HUES48 (cell line): ENCODE results near the gene GRIK4.

ENCODE experiments used
- H3K27ac ChIP-seq: one replicate; pipeline ENCODE4 v1.7.0; 2013; ENCODE audit warnings: low read depth, low read length, inconsistent platforms
- H3K27me3 ChIP-seq: 2 replicates; pipeline ENCODE4 v1.6.1; 2013; ENCODE audit warnings: mild to moderate bottlenecking, low read length; ENCODE audit not compliant: control insufficient read depth, insufficient read depth
- H3K36me3 ChIP-seq: 2 replicates; pipeline ENCODE4 v1.6.1; 2013; ENCODE audit warnings: low read length; ENCODE audit not compliant: control insufficient read depth, insufficient read depth
- H3K4me1 ChIP-seq: 2 replicates; pipeline ENCODE4 v1.6.1; 2013; ENCODE audit warnings: mild to moderate bottlenecking, low read length; ENCODE audit not compliant: control insufficient read depth, insufficient read depth
- H3K4me3 ChIP-seq: 2 replicates; pipeline ENCODE4 v1.5.1; 2013; ENCODE audit warnings: mild to moderate bottlenecking, low read depth, low read length
- H3K9ac ChIP-seq: 2 replicates; pipeline ENCODE4 v1.6.1; 2013; ENCODE audit warnings: mild to moderate bottlenecking, low read depth, low read length, moderate library complexity
- H3K9me3 ChIP-seq: 2 replicates; pipeline ENCODE4 v1.6.1; 2013; ENCODE audit warnings: low read length; ENCODE audit not compliant: control insufficient read depth, insufficient read depth

Gene GRIK4

DNA sequence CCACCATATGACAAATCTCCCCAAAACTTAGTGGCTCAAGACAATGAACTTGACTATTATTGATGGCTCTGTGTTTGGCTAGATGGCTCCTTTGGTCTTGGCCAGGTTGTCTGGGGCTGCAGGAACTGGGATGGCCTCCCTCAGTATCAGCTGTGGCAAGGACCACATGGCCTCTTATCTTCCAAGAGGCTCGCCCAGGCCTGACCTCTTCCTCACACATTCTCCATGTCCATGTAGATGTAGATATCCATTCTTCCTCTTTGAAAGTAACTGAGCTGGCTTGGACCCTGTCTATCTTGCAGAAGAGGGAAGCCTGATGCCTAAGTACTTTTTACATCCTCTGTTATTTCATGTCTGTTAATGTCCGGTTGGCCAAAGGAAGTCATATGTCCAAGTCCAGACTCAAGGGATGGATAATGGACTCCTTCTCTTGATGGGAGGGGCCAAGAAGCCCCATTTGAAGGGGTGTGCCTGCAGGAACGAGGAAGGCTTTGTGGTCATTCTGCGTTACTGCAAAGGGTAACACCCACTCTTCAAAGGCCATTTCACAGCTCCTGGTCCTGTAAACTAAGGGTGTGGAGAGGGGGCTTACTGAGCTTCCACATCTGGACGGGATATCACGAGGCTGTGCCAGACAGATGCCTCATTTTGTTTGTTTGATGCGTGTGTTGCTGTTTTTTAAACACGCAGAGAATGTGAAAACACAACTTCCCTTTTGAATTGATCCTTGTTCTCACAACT is 87.1 kb downstream of the GRIK4 start:
- Histone ChIP-seq H3K9me3 (no peaks in the 10 kb centered on the region), H3K4me1 (peaks cover 17% of the 10 kb centered on the region; the same call in 1 of the 2 replicates), H3K27ac (no peak overlapping the region), H3K27me3 (no peaks in the 10 kb centered on the region), H3K4me3 (no peak overlapping the region), H3K36me3 (no peaks in the 10 kb centered on the region), H3K9ac (no peak overlapping the region)

DNA sequence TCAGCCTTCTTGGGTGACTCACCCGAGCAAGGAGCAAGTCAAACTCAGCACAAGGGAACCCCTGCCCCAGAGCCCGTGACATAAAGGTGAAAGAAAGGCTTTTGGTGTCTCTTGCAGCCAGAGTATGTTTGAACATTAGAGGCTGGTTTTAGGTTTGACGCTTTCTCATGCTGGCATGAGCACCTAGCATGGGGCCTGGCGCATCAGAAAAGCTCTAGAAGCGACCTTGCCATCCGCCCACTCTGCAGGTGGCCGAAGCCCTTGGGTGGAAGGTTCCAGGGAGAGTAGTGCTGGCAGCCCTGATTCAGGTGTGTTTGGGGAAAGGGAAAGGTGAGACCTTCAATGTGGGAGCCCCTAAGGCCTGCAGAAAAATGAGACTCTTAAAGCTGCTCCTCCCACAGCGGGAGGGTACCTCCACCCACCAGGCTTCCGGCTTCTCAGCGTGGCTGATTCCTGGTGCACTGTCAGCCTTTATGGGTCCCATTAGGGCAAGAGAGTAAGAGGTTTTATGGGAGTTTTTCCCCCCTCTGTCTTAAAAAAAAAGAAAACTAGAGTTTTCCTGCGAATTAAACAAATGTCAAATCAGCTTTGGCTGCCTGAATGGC is 88.4 kb downstream of the GRIK4 start:
- H3K4me3 ChIP-seq: no peak overlapping the region
- no peak overlapping the region for H3K9ac ChIP-seq
- no peaks in the 10 kb centered on the region for H3K36me3 ChIP-seq
- peak overlapping the region; percentile 17 for H3K27ac ChIP-seq
- no peaks in the 10 kb centered on the region for H3K9me3 ChIP-seq
- H3K4me1 ChIP-seq: peaks cover 17% of the 10 kb centered on the region; the same call in 1 of the 2 replicates
- H3K27me3 ChIP-seq: no peaks in the 10 kb centered on the region

DNA sequence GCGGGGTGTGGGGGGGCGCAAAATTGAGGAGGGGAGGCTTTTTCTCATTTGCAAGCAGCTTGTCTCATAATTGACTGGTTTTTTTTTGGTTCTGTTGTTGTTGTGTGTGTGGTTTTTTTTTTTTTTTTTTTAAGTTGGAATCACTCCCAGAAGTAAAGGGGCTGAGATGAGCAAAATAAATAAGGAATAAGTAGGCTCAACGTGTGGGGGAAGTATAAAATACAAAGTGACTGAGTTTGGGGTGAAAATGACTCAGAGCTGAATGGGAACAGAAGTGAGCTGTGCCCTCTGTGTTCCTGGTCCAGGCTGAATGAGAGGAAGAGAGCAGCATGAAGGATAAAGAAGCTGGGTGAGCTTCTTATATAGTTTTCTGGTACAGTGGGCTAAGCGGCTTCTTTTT is 90.0 kb downstream of the GRIK4 start:
- H3K9me3 ChIP-seq: no peaks in the 10 kb centered on the region
- no peaks in the 10 kb centered on the region for H3K27me3 ChIP-seq
- no peaks in the 10 kb centered on the region for H3K36me3 ChIP-seq
- no peak overlapping the region for H3K4me3 ChIP-seq
- H3K9ac ChIP-seq: no peak overlapping the region
- peaks cover 17% of the 10 kb centered on the region; the same call in 1 of the 2 replicates for H3K4me1 ChIP-seq
- H3K27ac ChIP-seq: no peak overlapping the region

DNA sequence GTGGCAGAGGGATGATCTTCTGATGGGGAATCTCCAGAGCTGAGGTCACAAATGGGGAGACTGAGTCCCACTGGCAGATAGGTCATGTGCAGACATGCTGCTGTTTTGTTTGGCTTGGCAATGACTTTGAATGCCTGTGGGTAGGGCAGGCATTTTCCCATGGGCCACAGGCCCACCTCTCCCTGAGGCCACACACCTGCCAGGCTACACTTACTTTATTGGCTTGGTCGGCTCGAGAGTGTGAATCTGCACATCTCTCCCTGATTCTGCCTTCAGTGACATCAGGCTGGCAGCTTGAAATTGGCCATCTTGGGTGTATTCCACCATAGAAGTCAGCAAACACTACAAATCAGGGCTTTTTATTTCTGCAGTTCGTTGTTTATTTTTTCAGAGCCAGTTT is 91.5 kb downstream of the GRIK4 start:
- H3K27ac ChIP-seq: no peak overlapping the region
- H3K9me3 ChIP-seq: no peaks in the 10 kb centered on the region
- no peaks in the 10 kb centered on the region for H3K36me3 ChIP-seq
- H3K9ac ChIP-seq: no peak overlapping the region
- no peaks in the 10 kb centered on the region for H3K27me3 ChIP-seq
- H3K4me1 ChIP-seq: peaks cover 21% of the 10 kb centered on the region; the same call in 1 of the 2 replicates
- H3K4me3 ChIP-seq: no peak overlapping the region

DNA sequence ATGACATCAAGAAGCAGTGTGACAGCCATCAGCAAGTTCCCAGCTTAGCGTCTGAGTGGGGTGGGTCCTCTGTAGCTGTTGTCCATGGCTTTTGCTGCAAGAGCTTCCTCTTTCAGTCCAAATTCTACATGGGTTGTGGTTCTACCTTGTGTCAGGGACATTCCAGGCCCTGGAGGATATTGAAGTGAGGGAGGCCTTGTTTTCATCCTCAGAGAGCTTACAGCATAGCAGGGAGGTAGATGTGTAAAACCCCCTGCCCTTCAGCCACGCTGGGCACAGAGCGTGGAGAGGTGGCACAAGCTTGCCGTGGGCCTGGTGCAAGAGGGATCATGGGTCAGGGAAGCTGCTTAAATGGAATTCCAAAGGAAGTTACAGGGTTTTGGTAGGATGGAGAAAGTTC is 93.9 kb downstream of the GRIK4 start:
- Histone ChIP-seq H3K9me3 (no peaks in the 10 kb centered on the region), H3K4me1 (peaks cover 15% of the 10 kb centered on the region; the same call in 1 of the 2 replicates), H3K36me3 (no peaks in the 10 kb centered on the region), H3K9ac (no peak overlapping the region), H3K27me3 (no peaks in the 10 kb centered on the region), H3K27ac (no peak overlapping the region), H3K4me3 (no peak overlapping the region)

DNA sequence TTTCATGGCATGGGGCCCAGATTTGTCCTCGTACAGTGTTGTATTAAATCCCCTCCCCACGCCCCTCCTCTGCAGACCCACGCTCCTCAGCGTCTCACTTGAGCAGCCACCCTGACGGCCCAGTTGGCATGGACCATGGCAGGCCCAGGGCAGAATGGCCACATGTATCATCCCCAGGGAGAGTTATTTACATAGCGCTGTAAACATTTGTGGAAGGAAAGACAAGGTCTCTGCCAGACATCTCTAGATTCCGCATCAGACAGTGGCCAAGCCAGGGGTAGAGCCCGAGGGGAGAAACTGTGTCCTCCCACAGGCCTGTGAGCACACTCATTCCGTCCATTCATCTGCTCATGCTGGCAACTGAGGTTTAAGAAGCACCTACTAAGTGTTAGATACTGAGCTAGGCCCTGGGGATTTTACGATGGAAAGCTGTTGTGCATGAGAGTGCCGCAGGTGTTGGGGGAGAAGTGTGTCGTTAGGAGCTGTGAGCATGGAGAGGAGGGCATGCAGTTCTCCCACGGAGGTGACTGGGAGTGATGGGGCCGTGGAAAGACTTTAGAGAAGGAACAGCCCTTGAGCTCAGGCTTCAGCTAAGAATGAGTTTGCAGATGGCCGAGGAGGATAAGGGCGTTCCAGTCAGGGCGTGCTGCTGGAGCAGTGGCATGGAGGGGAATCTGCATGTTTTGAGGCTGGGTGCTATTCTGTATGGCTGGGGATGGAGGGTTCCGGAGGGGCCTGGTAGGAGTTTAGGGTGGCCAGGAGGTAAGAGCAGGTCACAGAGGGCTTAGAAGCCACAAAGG is 94.9 kb downstream of the GRIK4 start:
- no peaks in the 10 kb centered on the region for H3K9me3 ChIP-seq
- no peaks in the 10 kb centered on the region for H3K36me3 ChIP-seq
- no peaks in the 10 kb centered on the region for H3K27me3 ChIP-seq
- H3K4me3 ChIP-seq: no peak overlapping the region
- no peak overlapping the region for H3K9ac ChIP-seq
- peaks cover 18% of the 10 kb centered on the region; the same call in 1 of the 2 replicates for H3K4me1 ChIP-seq
- no peak overlapping the region for H3K27ac ChIP-seq

DNA sequence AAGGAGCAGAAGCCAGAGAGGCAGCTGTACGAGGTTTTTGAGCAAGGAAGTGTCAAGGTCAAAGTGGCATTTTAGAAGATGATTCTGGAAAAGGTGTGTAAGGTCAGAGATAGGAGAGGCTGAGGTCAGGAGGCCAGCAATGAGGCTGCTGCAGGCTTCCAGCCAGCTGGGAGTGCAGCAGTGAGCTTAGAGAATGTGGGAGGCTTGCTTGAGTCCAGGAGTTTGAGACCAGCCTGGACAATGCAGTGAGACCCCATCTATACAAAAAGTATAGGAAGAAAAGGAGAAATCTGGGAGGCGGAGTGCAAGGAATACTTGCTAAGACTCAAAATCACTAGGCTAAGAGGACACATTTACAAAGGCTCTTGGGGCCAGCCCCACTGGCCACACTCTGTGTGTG is 96.5 kb downstream of the GRIK4 start:
- Histone ChIP-seq H3K36me3 (no peaks in the 10 kb centered on the region), H3K9me3 (no peaks in the 10 kb centered on the region), H3K4me1 (peaks cover 22% of the 10 kb centered on the region; the same call in 1 of the 2 replicates), H3K27me3 (no peaks in the 10 kb centered on the region), H3K4me3 (no peak overlapping the region), H3K27ac (no peak overlapping the region), H3K9ac (no peak overlapping the region)

DNA sequence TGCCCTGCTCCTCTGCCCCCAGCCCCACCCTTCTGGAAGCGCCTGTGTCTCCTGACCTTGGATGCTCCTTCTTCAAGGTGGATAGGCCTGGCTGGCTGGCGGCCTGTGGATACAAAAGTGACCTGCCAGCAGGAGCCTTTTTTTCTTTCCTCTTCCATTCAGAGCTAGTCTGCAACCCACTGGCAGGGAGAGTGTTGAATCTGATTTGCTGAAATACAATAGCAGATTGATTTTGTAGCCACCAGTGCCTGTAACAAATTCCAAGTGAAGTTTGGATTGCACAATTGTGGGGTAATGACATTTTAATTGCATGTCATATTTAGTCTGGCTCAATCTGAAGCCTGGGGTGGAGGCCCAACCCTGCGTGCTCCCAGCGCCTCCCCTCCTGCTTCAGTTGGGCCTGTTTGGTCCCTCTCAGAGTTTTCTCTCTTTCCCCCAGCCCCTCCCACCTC is 97.2 kb downstream of the GRIK4 start:
- peak overlapping the region; percentile 26 for H3K27ac ChIP-seq
- no peaks in the 10 kb centered on the region for H3K36me3 ChIP-seq
- H3K9ac ChIP-seq: no peak overlapping the region
- H3K27me3 ChIP-seq: no peaks in the 10 kb centered on the region
- H3K4me3 ChIP-seq: no peak overlapping the region
- peaks cover 22% of the 10 kb centered on the region; the same call in 1 of the 2 replicates for H3K4me1 ChIP-seq
- no peaks in the 10 kb centered on the region for H3K9me3 ChIP-seq

DNA sequence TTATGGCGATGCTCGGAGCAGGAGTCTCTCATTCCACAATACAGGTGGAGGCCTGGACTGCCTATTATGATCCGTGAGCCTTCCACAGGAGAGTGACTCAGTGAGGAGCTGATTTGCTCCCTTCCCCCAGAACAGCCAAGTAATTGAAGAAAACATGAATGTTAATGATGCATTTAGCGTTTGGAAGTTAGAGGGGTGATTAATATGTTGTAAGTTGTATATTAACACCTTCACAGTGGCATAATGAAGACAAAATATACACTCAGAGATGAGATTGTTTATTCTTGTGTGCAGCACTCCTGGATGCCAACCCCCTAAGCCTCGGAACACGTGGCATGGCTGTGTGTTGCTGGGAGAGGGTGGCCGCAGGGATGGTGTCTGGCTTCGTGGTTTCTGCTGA is 98.6 kb downstream of the GRIK4 start:
- Histone ChIP-seq H3K27ac (no peak overlapping the region), H3K27me3 (no peaks in the 10 kb centered on the region), H3K9me3 (no peaks in the 10 kb centered on the region), H3K36me3 (no peaks in the 10 kb centered on the region), H3K4me1 (peaks cover 22% of the 10 kb centered on the region; the same call in 1 of the 2 replicates), H3K9ac (no peak overlapping the region), H3K4me3 (no peak overlapping the region)

DNA sequence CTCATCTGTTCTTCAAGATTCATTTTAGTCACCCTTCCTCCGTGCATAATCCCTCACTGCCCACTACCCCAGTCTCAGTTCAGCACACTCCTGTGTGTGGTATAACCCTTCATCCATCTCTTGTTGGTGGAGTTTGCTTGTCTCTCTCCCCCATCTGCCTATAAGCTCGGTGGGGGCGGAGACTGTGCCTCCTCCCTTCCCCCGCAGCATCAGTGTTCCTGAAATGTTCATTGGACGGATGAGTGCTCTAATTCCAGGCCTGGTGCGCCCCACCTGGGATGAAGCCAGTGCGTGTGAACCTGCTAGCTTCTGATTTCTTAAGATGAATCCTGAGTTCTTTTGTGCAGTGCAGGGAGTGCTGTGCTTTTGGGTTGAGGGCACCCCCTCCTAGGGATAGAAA is 100.0 kb downstream of the GRIK4 start:
- Histone ChIP-seq H3K27ac (no peak overlapping the region), H3K9me3 (no peaks in the 10 kb centered on the region; the same call in 1 of the 2 replicates), H3K4me1 (peaks cover 22% of the 10 kb centered on the region; the same call in 1 of the 2 replicates), H3K9ac (no peak overlapping the region), H3K27me3 (no peaks in the 10 kb centered on the region), H3K4me3 (no peak overlapping the region), H3K36me3 (no peaks in the 10 kb centered on the region)
